GM12878 (cell line): Measurements from ENCODE around the gene GPLD1.

ENCODE experiments used
- ATF7 ChIP-seq: fragments of 450-650 bp; IDR thresholded peaks from 2 replicates; pipeline ENCODE4 v1.6.1; 2016; ENCODE audit warnings: low read depth, mild to moderate bottlenecking
- CREB1 ChIP-seq: IDR thresholded peaks from 2 replicates; pipeline ENCODE4 v1.6.1; 2012; ENCODE audit warnings: low read depth, mild to moderate bottlenecking, inconsistent platforms
- EZH2 ChIP-seq: IDR thresholded peaks from 2 replicates; pipeline ENCODE4 v1.6.1; 2012; ENCODE audit warnings: low read depth, mild to moderate bottlenecking, control low read depth, inconsistent platforms, low read length, borderline replicate concordance; ENCODE audit not compliant: control insufficient read depth
- FOXM1 ChIP-seq: IDR thresholded peaks from 2 replicates; pipeline ENCODE4 v1.6.1; 2012; ENCODE audit warnings: low read depth, mild to moderate bottlenecking, inconsistent platforms, low read length, moderate library complexity
- NBN ChIP-seq: fragments of 450-650 bp; IDR thresholded peaks from 2 replicates; pipeline ENCODE4 v1.6.1; 2016
- NR2F1 ChIP-seq: fragments of 450-650 bp; conservative IDR thresholded peaks from 2 replicates; pipeline ENCODE4 v1.6.1; 2017; ENCODE audit warnings: mild to moderate bottlenecking
- POLR2A ChIP-seq: IDR thresholded peaks from 2 replicates; pipeline ENCODE4 v1.6.1; 2011; ENCODE audit warnings: low read depth, mild to moderate bottlenecking, low read length
- RAD21 ChIP-seq: IDR thresholded peaks from 2 replicates; pipeline ENCODE4 v1.6.1; 2011; ENCODE audit warnings: mild to moderate bottlenecking, low read depth, low read length, moderate library complexity; ENCODE audit not compliant: insufficient read depth
- SMARCA5 ChIP-seq: fragments of 450-650 bp; IDR thresholded peaks from 2 replicates; pipeline ENCODE4 v1.6.1; 2017; ENCODE audit warnings: mild to moderate bottlenecking
- ZNF384 ChIP-seq: IDR thresholded peaks from 2 replicates; pipeline ENCODE4 v1.6.1; 2012; ENCODE audit warnings: low read depth, mild to moderate bottlenecking, low read length, improper control_type of control experiment, borderline replicate concordance
- TF ChIP-seq, protein P1 (sequence below), 3 experiments: IDR thresholded peaks in 2 of 3; conservative IDR thresholded peaks in 1 of 3; 2 replicates each; pipeline ENCODE4 v1.5.1; 2011; ENCODE audit warnings: low read depth in 3 of 3, low read length in 3 of 3, mild to moderate bottlenecking in 3 of 3, control low read depth in 2 of 3, moderate library complexity in 2 of 3, inconsistent platforms in 1 of 3, mixed read lengths in 1 of 3; ENCODE audit not compliant: control insufficient read depth in 2 of 3, insufficient read depth in 1 of 3; ENCODE audit errors: extremely low read depth in 1 of 3
- TF ChIP-seq, protein P2 (sequence below): fragments of 450-650 bp; IDR thresholded peaks from 2 replicates; pipeline ENCODE4 v1.6.1; 2017; ENCODE audit warnings: mild to moderate bottlenecking, moderate library complexity
- TF ChIP-seq, protein P3 (sequence below): IDR thresholded peaks from 2 replicates; pipeline ENCODE4 v1.6.1; 2011; ENCODE audit warnings: mild to moderate bottlenecking, low read depth, low read length, moderate library complexity; ENCODE audit not compliant: insufficient replicate concordance

- TF ChIP-seq, protein P1, sequence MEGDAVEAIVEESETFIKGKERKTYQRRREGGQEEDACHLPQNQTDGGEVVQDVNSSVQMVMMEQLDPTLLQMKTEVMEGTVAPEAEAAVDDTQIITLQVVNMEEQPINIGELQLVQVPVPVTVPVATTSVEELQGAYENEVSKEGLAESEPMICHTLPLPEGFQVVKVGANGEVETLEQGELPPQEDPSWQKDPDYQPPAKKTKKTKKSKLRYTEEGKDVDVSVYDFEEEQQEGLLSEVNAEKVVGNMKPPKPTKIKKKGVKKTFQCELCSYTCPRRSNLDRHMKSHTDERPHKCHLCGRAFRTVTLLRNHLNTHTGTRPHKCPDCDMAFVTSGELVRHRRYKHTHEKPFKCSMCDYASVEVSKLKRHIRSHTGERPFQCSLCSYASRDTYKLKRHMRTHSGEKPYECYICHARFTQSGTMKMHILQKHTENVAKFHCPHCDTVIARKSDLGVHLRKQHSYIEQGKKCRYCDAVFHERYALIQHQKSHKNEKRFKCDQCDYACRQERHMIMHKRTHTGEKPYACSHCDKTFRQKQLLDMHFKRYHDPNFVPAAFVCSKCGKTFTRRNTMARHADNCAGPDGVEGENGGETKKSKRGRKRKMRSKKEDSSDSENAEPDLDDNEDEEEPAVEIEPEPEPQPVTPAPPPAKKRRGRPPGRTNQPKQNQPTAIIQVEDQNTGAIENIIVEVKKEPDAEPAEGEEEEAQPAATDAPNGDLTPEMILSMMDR (IDR thresholded peaks at IDR 0.05 in 2 of 3, conservative IDR thresholded peaks at IDR 0.05 in 1 of 3; ENCODE audit: control insufficient read depth in 2 of 3, extremely low read depth in 1 of 3, insufficient read depth in 1 of 3, low read depth in 3 of 3, low read length in 3 of 3) = no peak
- TF ChIP-seq ZNF384 = no peak
- TF ChIP-seq EZH2 = no peak
- no peak for TF ChIP-seq RAD21
- TF ChIP-seq SMARCA5 = 0 out of 2 replicates have a peak, but pooled peaks have one; percentile 15
- peak; percentile 37; the same call in 1 of the 2 replicates for TF ChIP-seq ATF7
- TF ChIP-seq, protein P2, sequence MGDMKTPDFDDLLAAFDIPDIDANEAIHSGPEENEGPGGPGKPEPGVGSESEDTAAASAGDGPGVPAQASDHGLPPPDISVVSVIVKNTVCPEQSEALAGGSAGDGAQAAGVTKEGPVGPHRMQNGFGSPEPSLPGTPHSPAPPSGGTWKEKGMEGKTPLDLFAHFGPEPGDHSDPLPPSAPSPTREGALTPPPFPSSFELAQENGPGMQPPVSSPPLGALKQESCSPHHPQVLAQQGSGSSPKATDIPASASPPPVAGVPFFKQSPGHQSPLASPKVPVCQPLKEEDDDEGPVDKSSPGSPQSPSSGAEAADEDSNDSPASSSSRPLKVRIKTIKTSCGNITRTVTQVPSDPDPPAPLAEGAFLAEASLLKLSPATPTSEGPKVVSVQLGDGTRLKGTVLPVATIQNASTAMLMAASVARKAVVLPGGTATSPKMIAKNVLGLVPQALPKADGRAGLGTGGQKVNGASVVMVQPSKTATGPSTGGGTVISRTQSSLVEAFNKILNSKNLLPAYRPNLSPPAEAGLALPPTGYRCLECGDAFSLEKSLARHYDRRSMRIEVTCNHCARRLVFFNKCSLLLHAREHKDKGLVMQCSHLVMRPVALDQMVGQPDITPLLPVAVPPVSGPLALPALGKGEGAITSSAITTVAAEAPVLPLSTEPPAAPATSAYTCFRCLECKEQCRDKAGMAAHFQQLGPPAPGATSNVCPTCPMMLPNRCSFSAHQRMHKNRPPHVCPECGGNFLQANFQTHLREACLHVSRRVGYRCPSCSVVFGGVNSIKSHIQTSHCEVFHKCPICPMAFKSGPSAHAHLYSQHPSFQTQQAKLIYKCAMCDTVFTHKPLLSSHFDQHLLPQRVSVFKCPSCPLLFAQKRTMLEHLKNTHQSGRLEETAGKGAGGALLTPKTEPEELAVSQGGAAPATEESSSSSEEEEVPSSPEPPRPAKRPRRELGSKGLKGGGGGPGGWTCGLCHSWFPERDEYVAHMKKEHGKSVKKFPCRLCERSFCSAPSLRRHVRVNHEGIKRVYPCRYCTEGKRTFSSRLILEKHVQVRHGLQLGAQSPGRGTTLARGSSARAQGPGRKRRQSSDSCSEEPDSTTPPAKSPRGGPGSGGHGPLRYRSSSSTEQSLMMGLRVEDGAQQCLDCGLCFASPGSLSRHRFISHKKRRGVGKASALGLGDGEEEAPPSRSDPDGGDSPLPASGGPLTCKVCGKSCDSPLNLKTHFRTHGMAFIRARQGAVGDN = peak; percentile 45; the same call in 1 of the 2 replicates
- 0 out of 2 replicates have a peak, but pooled peaks have one; percentile 64 for TF ChIP-seq FOXM1
- peak; percentile 48; the same call in 1 of the 2 replicates for TF ChIP-seq POLR2A
- TF ChIP-seq NR2F1 = peak; percentile 73
- TF ChIP-seq, protein P3, sequence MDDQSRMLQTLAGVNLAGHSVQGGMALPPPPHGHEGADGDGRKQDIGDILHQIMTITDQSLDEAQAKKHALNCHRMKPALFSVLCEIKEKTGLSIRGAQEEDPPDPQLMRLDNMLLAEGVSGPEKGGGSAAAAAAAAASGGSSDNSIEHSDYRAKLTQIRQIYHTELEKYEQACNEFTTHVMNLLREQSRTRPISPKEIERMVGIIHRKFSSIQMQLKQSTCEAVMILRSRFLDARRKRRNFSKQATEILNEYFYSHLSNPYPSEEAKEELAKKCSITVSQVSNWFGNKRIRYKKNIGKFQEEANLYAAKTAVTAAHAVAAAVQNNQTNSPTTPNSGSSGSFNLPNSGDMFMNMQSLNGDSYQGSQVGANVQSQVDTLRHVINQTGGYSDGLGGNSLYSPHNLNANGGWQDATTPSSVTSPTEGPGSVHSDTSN = no peak
- peak; percentile 84 for TF ChIP-seq NBN
- TF ChIP-seq CREB1 = 0 out of 2 replicates have a peak, but pooled peaks have one; percentile 42
Observed at GRCh38 chr6:24522228-24523176, 33.1 kb upstream of the GPLD1 start.
